ENCODE data around the gene CMTM5. TPM values are rescaled to one million over a fixed set of nuclear protein-coding genes. Genes with fewer than 3 reads are reported as not detected.
A peak's percentile ranks its signal among the peaks of the same experiment; 100 is the strongest.

CMTM5 gene, protein sequence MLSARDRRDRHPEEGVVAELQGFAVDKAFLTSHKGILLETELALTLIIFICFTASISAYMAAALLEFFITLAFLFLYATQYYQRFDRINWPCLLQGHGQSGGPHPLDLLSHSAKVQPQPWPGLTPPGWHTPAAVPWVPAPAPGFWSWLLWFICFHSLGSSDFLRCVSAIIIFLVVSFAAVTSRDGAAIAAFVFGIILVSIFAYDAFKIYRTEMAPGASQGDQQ
- 2.5 TPM for polyA plus RNA-seq (2013)

DNA sequence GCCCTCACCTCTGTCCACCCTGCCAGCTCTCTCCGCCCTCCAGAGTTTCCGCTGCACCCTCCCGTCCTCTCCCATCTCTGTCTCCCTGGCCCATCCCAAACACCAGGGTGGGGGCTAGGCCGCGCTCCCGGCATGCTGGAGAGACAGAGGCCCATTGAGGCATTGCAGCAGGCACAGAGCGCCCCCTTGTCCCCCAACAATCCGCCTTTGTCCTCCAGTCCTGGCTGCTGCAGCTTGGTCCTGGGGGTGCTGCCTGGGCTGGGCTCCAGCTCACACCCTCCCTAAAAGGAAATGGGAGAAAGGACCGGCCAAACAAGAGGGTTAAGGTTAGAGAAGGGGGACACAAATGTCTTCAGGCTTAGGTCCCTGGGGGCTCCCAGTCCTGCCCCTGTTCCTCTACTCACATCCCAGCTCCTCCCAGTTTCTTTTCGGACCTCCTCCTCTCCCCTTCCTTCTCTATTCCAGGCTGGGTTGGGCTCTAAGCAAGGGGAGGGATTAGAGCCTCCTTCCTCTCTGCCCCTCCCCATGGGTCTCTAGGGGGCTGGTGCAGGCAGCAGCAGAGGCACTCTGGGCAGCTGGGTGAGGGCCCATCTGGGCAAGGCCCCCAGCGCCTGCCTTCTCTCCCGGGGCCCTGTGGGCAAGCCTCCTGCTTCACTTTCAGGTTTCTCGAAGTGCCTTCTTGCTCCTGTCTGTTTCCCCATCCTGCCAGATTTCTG is at the start of gene CMTM5:
Gene CMTM5 (plus strand): TSS at position 565 of the 716 bp plus-strand sequence. CDS start 206 bp downstream, outside the sequence.
- H3K36me3 ChIP-seq (ENCODE audit: control insufficient read depth in 4 of 4, insufficient read depth in 4 of 4, low read length in 3 of 4) = no peaks in the 10 kb centered on the region
- H3K27ac ChIP-seq (ENCODE audit: insufficient read depth in 1 of 2, low read depth in 1 of 2, low read length in 2 of 2, poor library complexity in 1 of 2, severe bottlenecking in 2 of 2) = no peak within 1 kb of the TSS
- H3K4me3 ChIP-seq (ENCODE audit: control insufficient read depth in 1 of 7, extremely low read depth in 1 of 7, insufficient read depth in 4 of 7, low read depth in 2 of 7, low read length in 6 of 7) = no peak within 1 kb of the TSS
- CTCF ChIA-PET = interaction anchor here (1.1 to 9.0 kb wide), 8 partner anchors 8 to 112 kb away, joined by 3 to 108 read pairs (median 4); partner anchors contain the start of genes PABPN1 and SLC22A17
- 85% methylated on average over 12 of the region's 13 CpGs for WGBS (ENCODE audit: insufficient coverage)
- H3K9me3 ChIP-seq (ENCODE audit: control extremely low read depth in 1 of 5, control insufficient read depth in 4 of 5, insufficient read depth in 2 of 5, low read depth in 1 of 5, low read length in 4 of 5) = no peaks in the 10 kb centered on the region
- peaks cover 0 to 12% (median 4%) of the 10 kb centered on the region in 4 experiments for H3K4me1 ChIP-seq (ENCODE audit: control extremely low read depth in 1 of 4, control insufficient read depth in 4 of 4, insufficient read depth in 4 of 4, low read length in 3 of 4)
- no peak for DNase-seq
- H3K27me3 ChIP-seq (replicated peaks in 2 of 5; ENCODE audit: control insufficient read depth in 4 of 5, insufficient read depth in 5 of 5, low read length in 4 of 5) = peaks cover 0 to 3% (median 0%) of the 10 kb centered on the region in 5 experiments
- POLR2A ChIA-PET = no interaction called here

DNA sequence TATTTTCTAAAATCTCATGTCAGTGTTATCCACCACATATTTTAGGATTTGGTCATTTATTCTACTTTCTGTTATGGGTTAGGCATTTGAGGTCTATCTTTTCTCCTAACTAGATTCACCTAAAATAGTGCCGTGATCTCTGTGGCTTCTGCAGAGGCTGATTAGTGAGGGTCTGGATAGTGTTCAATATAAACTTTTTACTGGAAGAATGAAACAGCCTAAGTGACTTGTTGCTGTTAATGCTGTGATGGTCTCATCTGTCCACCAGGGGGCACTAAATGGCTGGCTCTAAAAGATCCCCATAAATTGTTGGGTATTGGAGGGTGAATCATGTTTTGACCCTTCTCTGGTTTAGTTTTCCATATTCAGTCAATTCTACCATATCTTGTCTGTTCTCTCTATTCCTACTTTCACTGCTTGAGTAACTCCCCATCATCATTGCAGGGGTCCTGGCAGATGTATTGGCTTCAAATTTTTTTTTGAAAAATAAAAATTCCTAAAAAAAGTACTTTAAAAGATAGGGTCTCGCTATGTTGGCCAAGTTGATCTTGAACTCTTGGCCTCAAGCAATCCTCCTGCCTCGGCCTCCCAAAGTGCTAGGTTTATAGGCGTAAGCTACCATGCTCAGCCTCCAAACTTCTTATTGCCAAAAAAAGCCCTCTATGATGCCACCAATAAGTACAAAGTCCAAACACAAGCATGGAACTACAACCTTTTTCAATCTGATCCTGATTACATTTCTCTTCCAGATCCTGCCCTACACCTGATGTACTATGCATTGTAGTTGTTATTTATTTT is 48.7 kb upstream of the CMTM5 start:
- peaks cover 0 to 6% (median 1%) of the 10 kb centered on the region in 4 experiments for H3K4me1 ChIP-seq (ENCODE audit: control extremely low read depth in 1 of 4, control insufficient read depth in 4 of 4, insufficient read depth in 4 of 4, low read length in 3 of 4)
- H3K27me3 ChIP-seq (replicated peaks in 2 of 5; ENCODE audit: control insufficient read depth in 4 of 5, insufficient read depth in 5 of 5, low read length in 4 of 5) = no peaks in the 10 kb centered on the region
- H3K4me3 ChIP-seq (ENCODE audit: control insufficient read depth in 1 of 7, extremely low read depth in 1 of 7, insufficient read depth in 4 of 7, low read depth in 2 of 7, low read length in 6 of 7) = no peak overlapping the region
- WGBS (ENCODE audit: insufficient coverage) = 78% methylated on average over 3 of the region's 4 CpGs
- DNase-seq = peak; percentile 79 to 87 (median 79)
- ChIA-PET POLR2A (interaction anchor here (0.7 kb wide), 1 partner anchor 122 kb away, joined by 3 read pairs; no protein-coding TSS in a partner anchor), CTCF (interaction anchor here (1.0 to 7.1 kb wide), 11 partner anchors 10 to 119 kb away, joined by 3 to 108 read pairs (median 5); partner anchors contain the start of genes CMTM5 and SLC22A17)
- no peak overlapping the region for H3K27ac ChIP-seq (ENCODE audit: insufficient read depth in 1 of 2, low read depth in 1 of 2, low read length in 2 of 2, poor library complexity in 1 of 2, severe bottlenecking in 2 of 2)
- H3K9me3 ChIP-seq (ENCODE audit: control extremely low read depth in 1 of 5, control insufficient read depth in 4 of 5, insufficient read depth in 2 of 5, low read depth in 1 of 5, low read length in 4 of 5) = no peaks in the 10 kb centered on the region
- H3K36me3 ChIP-seq (ENCODE audit: control insufficient read depth in 4 of 4, insufficient read depth in 4 of 4, low read length in 3 of 4) = peaks cover 11 to 26% (median 23%) of the 10 kb centered on the region in 4 experiments

DNA sequence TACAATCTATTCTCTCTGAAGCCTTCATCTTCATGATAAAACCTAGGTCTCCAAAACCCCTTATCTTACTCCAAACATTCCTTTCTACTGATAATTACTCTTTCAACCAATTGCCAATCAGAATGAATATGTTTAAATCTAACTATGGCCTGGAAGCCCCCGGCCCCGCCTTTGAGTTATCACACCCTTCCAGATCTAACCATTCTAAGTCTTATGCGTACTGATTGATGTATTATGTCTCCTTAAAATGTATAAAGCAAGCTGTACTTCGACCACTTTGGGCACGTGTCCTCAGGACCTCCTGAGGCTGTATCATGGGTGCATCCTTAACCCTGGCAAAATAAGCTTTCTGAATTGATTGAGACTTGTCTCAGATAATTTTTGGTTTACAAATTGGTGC is 41.2 kb upstream of the CMTM5 start:
- H3K4me1 ChIP-seq (ENCODE audit: control extremely low read depth in 1 of 4, control insufficient read depth in 4 of 4, insufficient read depth in 4 of 4, low read length in 3 of 4) = no peaks in the 10 kb centered on the region
- no peak overlapping the region for H3K27ac ChIP-seq (ENCODE audit: insufficient read depth in 1 of 2, low read depth in 1 of 2, low read length in 2 of 2, poor library complexity in 1 of 2, severe bottlenecking in 2 of 2)
- WGBS (ENCODE audit: insufficient coverage) = 89% methylated on average over 2 of the region's 5 CpGs
- POLR2A ChIA-PET = no interaction called here
- peaks cover 0 to 4% (median 1%) of the 10 kb centered on the region in 5 experiments for H3K9me3 ChIP-seq (ENCODE audit: control extremely low read depth in 1 of 5, control insufficient read depth in 4 of 5, insufficient read depth in 2 of 5, low read depth in 1 of 5, low read length in 4 of 5)
- H3K4me3 ChIP-seq (ENCODE audit: control insufficient read depth in 1 of 7, extremely low read depth in 1 of 7, insufficient read depth in 4 of 7, low read depth in 2 of 7, low read length in 6 of 7) = no peak overlapping the region
- CTCF ChIA-PET = interaction anchor here (1.0 to 1.3 kb wide), 4 partner anchors 27 to 44 kb away, joined by 3 to 4 read pairs (median 3); no protein-coding TSS in a partner anchor
- no peaks in the 10 kb centered on the region for H3K27me3 ChIP-seq (replicated peaks in 2 of 5; ENCODE audit: control insufficient read depth in 4 of 5, insufficient read depth in 5 of 5, low read length in 4 of 5)
- peak in 1 of 3 donors; percentile 29 for DNase-seq
- H3K36me3 ChIP-seq (ENCODE audit: control insufficient read depth in 4 of 4, insufficient read depth in 4 of 4, low read length in 3 of 4) = no peaks in the 10 kb centered on the region

DNA sequence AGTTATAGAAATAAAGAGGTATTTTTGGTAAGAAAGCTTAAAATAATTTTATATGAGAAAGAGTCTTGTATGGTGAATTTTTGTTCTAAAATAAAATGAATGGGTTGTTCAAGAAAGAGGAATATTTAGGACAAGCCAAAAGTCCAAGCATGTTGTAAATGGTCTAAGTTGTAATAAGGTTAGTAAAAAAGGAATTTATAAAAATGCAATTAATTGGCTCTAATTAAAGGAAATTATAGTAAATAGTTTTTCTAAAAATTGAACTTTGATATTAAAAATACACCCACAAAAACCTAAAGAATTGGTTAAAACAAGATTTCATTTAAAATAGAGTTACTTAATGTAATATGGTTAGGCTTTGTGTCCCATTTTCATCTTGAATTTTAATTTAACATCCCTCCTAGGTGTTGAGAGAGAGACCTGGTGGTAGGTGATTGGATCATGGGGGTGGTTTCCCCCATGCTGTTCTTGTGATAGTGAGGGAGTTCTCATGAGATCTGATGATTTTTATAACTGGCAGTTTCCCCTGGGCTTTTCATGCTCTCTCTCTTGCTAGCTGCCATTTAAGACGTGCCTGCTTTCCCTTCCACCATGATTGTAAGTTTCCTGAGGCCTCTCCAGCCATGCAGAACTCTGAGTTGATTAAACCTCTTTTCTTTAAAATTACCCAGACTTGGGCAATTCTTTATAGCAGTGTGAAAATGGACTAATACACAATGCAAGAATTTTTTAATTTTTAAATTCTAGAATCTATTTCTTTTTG is 37.2 kb upstream of the CMTM5 start:
- Histone ChIP-seq H3K9me3 (ENCODE audit: control extremely low read depth in 1 of 5, control insufficient read depth in 4 of 5, insufficient read depth in 2 of 5, low read depth in 1 of 5, low read length in 4 of 5) (peaks cover 0 to 4% (median 1%) of the 10 kb centered on the region in 5 experiments), H3K36me3 (ENCODE audit: control insufficient read depth in 4 of 4, insufficient read depth in 4 of 4, low read length in 3 of 4) (no peaks in the 10 kb centered on the region), H3K4me1 (ENCODE audit: control extremely low read depth in 1 of 4, control insufficient read depth in 4 of 4, insufficient read depth in 4 of 4, low read length in 3 of 4) (no peaks in the 10 kb centered on the region), H3K27ac (ENCODE audit: insufficient read depth in 1 of 2, low read depth in 1 of 2, low read length in 2 of 2, poor library complexity in 1 of 2, severe bottlenecking in 2 of 2) (no peak overlapping the region), H3K27me3 (replicated peaks in 2 of 5; ENCODE audit: control insufficient read depth in 4 of 5, insufficient read depth in 5 of 5, low read length in 4 of 5) (no peaks in the 10 kb centered on the region), H3K4me3 (ENCODE audit: control insufficient read depth in 1 of 7, extremely low read depth in 1 of 7, insufficient read depth in 4 of 7, low read depth in 2 of 7, low read length in 6 of 7) (no peak overlapping the region)
- no CpG with 5 or more reads among the region's 1 CpG for WGBS (ENCODE audit: insufficient coverage)
- no peak for DNase-seq
- ChIA-PET CTCF (interaction anchor here (1.6 to 2.2 kb wide), 2 partner anchors 11 to 40 kb away, joined by 5 to 6 read pairs; no protein-coding TSS in a partner anchor), POLR2A (interaction anchor here (0.6 kb wide), 1 partner anchor 190 kb away, joined by 3 read pairs; no protein-coding TSS in a partner anchor)

DNA sequence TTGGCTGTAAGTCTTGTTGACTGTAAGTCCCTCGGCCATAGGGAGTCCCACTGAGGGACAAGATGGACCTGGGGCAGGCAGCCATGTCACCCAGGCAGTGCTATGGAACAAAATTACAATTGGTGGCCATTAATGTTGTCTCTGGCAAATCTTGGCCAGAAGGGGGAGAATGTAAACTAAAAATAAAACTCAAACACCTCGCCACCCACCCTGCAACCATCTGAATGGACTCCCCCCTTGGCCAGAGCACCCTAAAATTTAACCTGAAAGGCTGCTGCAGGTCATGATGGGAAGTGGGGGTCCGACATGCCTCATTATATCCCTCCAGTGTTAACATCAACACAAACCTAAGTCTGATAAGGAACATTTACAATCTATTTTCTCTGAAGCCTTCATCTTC is 32.4 kb upstream of the CMTM5 start:
- no peak overlapping the region for H3K4me3 ChIP-seq (ENCODE audit: control insufficient read depth in 1 of 7, extremely low read depth in 1 of 7, insufficient read depth in 4 of 7, low read depth in 2 of 7, low read length in 6 of 7)
- H3K27me3 ChIP-seq (replicated peaks in 2 of 5; ENCODE audit: control insufficient read depth in 4 of 5, insufficient read depth in 5 of 5, low read length in 4 of 5) = no peaks in the 10 kb centered on the region
- POLR2A ChIA-PET = no interaction called here
- no peak overlapping the region for H3K27ac ChIP-seq (ENCODE audit: insufficient read depth in 1 of 2, low read depth in 1 of 2, low read length in 2 of 2, poor library complexity in 1 of 2, severe bottlenecking in 2 of 2)
- peaks cover 0 to 4% (median 1%) of the 10 kb centered on the region in 5 experiments for H3K9me3 ChIP-seq (ENCODE audit: control extremely low read depth in 1 of 5, control insufficient read depth in 4 of 5, insufficient read depth in 2 of 5, low read depth in 1 of 5, low read length in 4 of 5)
- H3K4me1 ChIP-seq (ENCODE audit: control extremely low read depth in 1 of 4, control insufficient read depth in 4 of 4, insufficient read depth in 4 of 4, low read length in 3 of 4) = no peaks in the 10 kb centered on the region
- H3K36me3 ChIP-seq (ENCODE audit: control insufficient read depth in 4 of 4, insufficient read depth in 4 of 4, low read length in 3 of 4) = no peaks in the 10 kb centered on the region
- DNase-seq = peak in 1 of 3 donors; percentile 21
- WGBS (ENCODE audit: insufficient coverage) = 89% methylated on average over 2 of the region's 3 CpGs
- CTCF ChIA-PET = interaction anchor here (1.4 to 3.3 kb wide), 8 partner anchors 16 to 49 kb away, joined by 3 to 28 read pairs (median 6); partner anchors contain the start of gene PABPN1

DNA sequence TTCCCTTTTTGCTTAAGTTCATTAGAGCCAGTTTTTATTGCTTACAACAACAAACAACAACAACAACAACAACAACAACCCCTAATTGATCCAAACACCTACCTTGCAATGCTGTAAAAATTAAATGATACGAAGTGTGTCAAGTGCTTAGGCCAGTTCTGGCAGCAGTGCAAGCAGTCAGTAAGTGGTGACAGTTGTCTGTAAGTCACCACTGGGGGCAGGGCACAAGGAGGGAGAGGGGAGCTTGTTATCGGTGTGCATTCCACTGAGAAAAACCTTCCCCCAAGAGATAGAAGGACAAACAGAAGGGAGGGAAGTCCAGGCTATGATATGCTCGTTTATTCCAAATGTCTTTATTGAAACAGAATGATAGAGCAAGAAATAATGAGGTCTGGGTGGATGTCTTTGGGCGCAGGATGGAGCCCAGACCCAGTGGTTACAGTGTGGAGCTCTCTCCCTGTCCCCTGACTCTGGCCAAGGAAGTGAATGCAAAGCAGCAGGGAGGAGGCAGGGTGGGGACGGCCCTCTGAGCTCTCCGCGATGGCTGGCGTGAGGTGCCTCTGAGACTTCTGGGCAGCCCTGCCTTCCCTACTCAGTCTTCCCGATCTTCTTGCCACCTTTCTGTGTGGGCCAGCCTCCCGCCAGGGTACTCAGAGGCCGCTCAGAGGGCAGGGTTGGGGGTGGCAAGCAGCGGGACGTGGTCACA is 30.7 kb upstream of the CMTM5 start:
- WGBS (ENCODE audit: insufficient coverage) = 93% methylated on average over 10 of the region's 13 CpGs
- ChIA-PET POLR2A (no interaction called here), CTCF (interaction anchor here (0.7 to 3.3 kb wide), 14 partner anchors 9 to 130 kb away, joined by 3 to 28 read pairs (median 4); partner anchors contain the start of gene PABPN1)
- no peak overlapping the region for H3K27ac ChIP-seq (ENCODE audit: insufficient read depth in 1 of 2, low read depth in 1 of 2, low read length in 2 of 2, poor library complexity in 1 of 2, severe bottlenecking in 2 of 2)
- peaks cover 0 to 8% (median 0%) of the 10 kb centered on the region in 5 experiments for H3K27me3 ChIP-seq (replicated peaks in 2 of 5; ENCODE audit: control insufficient read depth in 4 of 5, insufficient read depth in 5 of 5, low read length in 4 of 5)
- H3K36me3 ChIP-seq (ENCODE audit: control insufficient read depth in 4 of 4, insufficient read depth in 4 of 4, low read length in 3 of 4) = no peaks in the 10 kb centered on the region
- H3K4me1 ChIP-seq (ENCODE audit: control extremely low read depth in 1 of 4, control insufficient read depth in 4 of 4, insufficient read depth in 4 of 4, low read length in 3 of 4) = no peaks in the 10 kb centered on the region
- H3K9me3 ChIP-seq (ENCODE audit: control extremely low read depth in 1 of 5, control insufficient read depth in 4 of 5, insufficient read depth in 2 of 5, low read depth in 1 of 5, low read length in 4 of 5) = no peaks in the 10 kb centered on the region
- no peak overlapping the region for H3K4me3 ChIP-seq (ENCODE audit: control insufficient read depth in 1 of 7, extremely low read depth in 1 of 7, insufficient read depth in 4 of 7, low read depth in 2 of 7, low read length in 6 of 7)
- no peak for DNase-seq
